ENCODE measurements around the gene ABHD14A. TPM values are rescaled to one million over a fixed set of nuclear protein-coding genes. Genes with fewer than 3 reads are reported as not detected.

The ABHD14A gene
- total and polyA plus RNA-seq, 2 of the 13 experiments (the other 11 are each of a cell fraction or from before 2014, with no cell fraction given) = 29.5 to 46.9 TPM

- TF ChIP-seq PRDM15 (CRISPR knock-in tag; IDR thresholded peaks at IDR 0.05) (0 out of 2 replicates have a peak, but pooled peaks have one; percentile 10), ZBTB34 (CRISPR knock-in tag; IDR thresholded peaks at IDR 0.05) (no peak; the same call in 1 of the 2 replicates), NR0B2 (CRISPR knock-in tag; IDR thresholded peaks at IDR 0.05) (peak; percentile 81; the same call in 1 of the 2 replicates), JUND (CRISPR knock-in tag; IDR thresholded peaks at IDR 0.05) (no peak), RELA (CRISPR knock-in tag; IDR thresholded peaks at IDR 0.05) (peak; percentile 39; the same call in 1 of the 2 replicates), ZFP1 (CRISPR knock-in tag; IDR thresholded peaks at IDR 0.05) (no peak), ZNF33B (CRISPR knock-in tag; IDR thresholded peaks at IDR 0.05) (no peak), WIZ (CRISPR knock-in tag; IDR thresholded peaks at IDR 0.05) (no peak; the same call in 1 of the 2 replicates), PAF1 (CRISPR knock-in tag; IDR thresholded peaks at IDR 0.05) (no peak), CBX5 (CRISPR knock-in tag; IDR thresholded peaks at IDR 0.05; ENCODE audit: borderline replicate concordance) (peak; percentile 68; the same call in 1 of the 2 replicates), NFKB2 (CRISPR knock-in tag; IDR thresholded peaks at IDR 0.05; ENCODE audit: borderline replicate concordance) (peak; percentile 82; the same call in 1 of the 2 replicates), DNMT3B (CRISPR knock-in tag; conservative IDR thresholded peaks at IDR 0.05) (no peak), HOXA5 (CRISPR knock-in tag; IDR thresholded peaks at IDR 0.05) (peak; percentile 34; the same call in 1 of the 2 replicates), BORCS8-MEF2B (CRISPR knock-in tag; IDR thresholded peaks at IDR 0.05) (no peak; the same call in 1 of the 2 replicates), ZSCAN31 (CRISPR knock-in tag; IDR thresholded peaks at IDR 0.05; ENCODE audit: low read depth) (peak; percentile 97), ZFX (CRISPR knock-in tag; IDR thresholded peaks at IDR 0.05; ENCODE audit: low read depth) (peak; percentile 94), ZNF761 (CRISPR knock-in tag; conservative IDR thresholded peaks at IDR 0.05) (peak; percentile 72; the same call in 1 of the 2 replicates)
- TF ChIP-seq, protein P1, sequence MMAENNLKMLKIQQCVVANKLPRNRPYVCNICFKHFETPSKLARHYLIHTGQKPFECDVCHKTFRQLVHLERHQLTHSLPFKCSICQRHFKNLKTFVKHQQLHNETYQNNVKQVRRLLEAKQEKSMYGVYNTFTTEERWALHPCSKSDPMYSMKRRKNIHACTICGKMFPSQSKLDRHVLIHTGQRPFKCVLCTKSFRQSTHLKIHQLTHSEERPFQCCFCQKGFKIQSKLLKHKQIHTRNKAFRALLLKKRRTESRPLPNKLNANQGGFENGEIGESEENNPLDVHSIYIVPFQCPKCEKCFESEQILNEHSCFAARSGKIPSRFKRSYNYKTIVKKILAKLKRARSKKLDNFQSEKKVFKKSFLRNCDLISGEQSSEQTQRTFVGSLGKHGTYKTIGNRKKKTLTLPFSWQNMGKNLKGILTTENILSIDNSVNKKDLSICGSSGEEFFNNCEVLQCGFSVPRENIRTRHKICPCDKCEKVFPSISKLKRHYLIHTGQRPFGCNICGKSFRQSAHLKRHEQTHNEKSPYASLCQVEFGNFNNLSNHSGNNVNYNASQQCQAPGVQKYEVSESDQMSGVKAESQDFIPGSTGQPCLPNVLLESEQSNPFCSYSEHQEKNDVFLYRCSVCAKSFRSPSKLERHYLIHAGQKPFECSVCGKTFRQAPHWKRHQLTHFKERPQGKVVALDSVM (CRISPR knock-in tag; IDR thresholded peaks at IDR 0.05) = peak; percentile 82
- TF ChIP-seq, protein P2, sequence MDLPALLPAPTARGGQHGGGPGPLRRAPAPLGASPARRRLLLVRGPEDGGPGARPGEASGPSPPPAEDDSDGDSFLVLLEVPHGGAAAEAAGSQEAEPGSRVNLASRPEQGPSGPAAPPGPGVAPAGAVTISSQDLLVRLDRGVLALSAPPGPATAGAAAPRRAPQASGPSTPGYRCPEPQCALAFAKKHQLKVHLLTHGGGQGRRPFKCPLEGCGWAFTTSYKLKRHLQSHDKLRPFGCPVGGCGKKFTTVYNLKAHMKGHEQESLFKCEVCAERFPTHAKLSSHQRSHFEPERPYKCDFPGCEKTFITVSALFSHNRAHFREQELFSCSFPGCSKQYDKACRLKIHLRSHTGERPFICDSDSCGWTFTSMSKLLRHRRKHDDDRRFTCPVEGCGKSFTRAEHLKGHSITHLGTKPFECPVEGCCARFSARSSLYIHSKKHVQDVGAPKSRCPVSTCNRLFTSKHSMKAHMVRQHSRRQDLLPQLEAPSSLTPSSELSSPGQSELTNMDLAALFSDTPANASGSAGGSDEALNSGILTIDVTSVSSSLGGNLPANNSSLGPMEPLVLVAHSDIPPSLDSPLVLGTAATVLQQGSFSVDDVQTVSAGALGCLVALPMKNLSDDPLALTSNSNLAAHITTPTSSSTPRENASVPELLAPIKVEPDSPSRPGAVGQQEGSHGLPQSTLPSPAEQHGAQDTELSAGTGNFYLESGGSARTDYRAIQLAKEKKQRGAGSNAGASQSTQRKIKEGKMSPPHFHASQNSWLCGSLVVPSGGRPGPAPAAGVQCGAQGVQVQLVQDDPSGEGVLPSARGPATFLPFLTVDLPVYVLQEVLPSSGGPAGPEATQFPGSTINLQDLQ (CRISPR knock-in tag; IDR thresholded peaks at IDR 0.05) = no peak; the same call in 1 of the 2 replicates
Measured at GRCh38 chr3:51941798-51942602, 32.9 kb upstream of the ABHD14A start, which contains the start of the genes PARP3 and RRP9 (continued).

Data from HepG2 (cell line).